ENCODE data around the gene OR52K1. TPM values are rescaled to one million over a fixed set of nuclear protein-coding genes. Genes with fewer than 3 reads are reported as not detected.

OR52K1 gene
- total and polyA plus RNA-seq, 11 donors, result 0.05 TPM; not detected in 9

- ATAC-seq (peak; percentile 37 to 75 (median 54)), DNase-seq (peak in 2 of 5 donors; percentile 22 to 25)
- no peak overlapping the region for H3K4me3 ChIP-seq
- 10 to 28% (median 17%) methylated on average over 1 of the region's 1 CpG for WGBS, 4 donors
- H3K27ac ChIP-seq, result peak overlapping the region in 1 of 12 donors; percentile 78
- intact Hi-C loops (cut with DNase I), result no loop called here
- peaks cover 0 to 56% (median 0%) of the 10 kb centered on the region in 12 donors for H3K4me1 ChIP-seq
- H3K9me3 ChIP-seq, result peaks cover 0 to 11% (median 0%) of the 10 kb centered on the region in 12 donors
- peaks cover 0 to 7% (median 0%) of the 10 kb centered on the region in 9 donors for H3K27me3 ChIP-seq
- no peak for TF ChIP-seq POLR2A (IDR thresholded peaks at IDR 0.05)
- TF ChIP-seq, protein P1, sequence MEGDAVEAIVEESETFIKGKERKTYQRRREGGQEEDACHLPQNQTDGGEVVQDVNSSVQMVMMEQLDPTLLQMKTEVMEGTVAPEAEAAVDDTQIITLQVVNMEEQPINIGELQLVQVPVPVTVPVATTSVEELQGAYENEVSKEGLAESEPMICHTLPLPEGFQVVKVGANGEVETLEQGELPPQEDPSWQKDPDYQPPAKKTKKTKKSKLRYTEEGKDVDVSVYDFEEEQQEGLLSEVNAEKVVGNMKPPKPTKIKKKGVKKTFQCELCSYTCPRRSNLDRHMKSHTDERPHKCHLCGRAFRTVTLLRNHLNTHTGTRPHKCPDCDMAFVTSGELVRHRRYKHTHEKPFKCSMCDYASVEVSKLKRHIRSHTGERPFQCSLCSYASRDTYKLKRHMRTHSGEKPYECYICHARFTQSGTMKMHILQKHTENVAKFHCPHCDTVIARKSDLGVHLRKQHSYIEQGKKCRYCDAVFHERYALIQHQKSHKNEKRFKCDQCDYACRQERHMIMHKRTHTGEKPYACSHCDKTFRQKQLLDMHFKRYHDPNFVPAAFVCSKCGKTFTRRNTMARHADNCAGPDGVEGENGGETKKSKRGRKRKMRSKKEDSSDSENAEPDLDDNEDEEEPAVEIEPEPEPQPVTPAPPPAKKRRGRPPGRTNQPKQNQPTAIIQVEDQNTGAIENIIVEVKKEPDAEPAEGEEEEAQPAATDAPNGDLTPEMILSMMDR (IDR thresholded peaks at IDR 0.05), result no peak
- H3K36me3 ChIP-seq, result no peaks in the 10 kb centered on the region
Measured at GRCh38 chr11:4455419-4455818, 27.0 kb upstream of the OR52K1 start.

DNA sequence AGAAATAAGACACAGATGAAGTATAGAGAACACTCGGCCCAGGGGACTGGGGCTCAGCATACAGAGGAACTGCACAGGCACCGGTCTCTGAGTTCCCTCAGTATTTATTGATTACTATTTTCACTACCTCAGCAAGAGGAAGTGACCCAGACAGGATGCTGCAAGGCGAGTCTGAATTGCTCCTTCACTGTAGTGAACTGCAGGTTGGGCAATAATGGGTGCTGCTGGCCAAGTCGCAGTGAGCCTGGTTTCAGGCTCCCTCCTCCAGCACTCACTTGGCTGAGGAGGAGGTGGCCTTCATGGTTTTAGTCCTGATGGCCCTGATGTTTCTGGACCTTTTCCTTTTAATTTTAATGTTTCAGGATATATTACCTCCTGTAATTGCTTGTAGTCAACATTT lies 22.9 kb upstream of the OR52K1 start:
- ATAC-seq, result peak in 2 of 4 donors; percentile 46 to 81
- WGBS, 4 donors, result 45 to 59% (median 48%) methylated on average over 4 of the region's 4 CpGs
- Histone ChIP-seq H3K4me3 (no peak overlapping the region), H3K27ac (no peak overlapping the region), H3K9me3 (peaks cover 0 to 12% (median 5%) of the 10 kb centered on the region in 12 donors), H3K27me3 (peaks cover 0 to 7% (median 0%) of the 10 kb centered on the region in 9 donors), H3K4me1 (peaks cover 0 to 37% (median 0%) of the 10 kb centered on the region in 12 donors), H3K36me3 (no peaks in the 10 kb centered on the region)
- TF ChIP-seq, protein P1 (IDR thresholded peaks at IDR 0.05), result no peak
- no peak for TF ChIP-seq POLR2A (IDR thresholded peaks at IDR 0.05)
- DNase-seq, result peak in 2 of 5 donors; percentile 32 to 38
- intact Hi-C loops (cut with DNase I), result no loop called here

DNA sequence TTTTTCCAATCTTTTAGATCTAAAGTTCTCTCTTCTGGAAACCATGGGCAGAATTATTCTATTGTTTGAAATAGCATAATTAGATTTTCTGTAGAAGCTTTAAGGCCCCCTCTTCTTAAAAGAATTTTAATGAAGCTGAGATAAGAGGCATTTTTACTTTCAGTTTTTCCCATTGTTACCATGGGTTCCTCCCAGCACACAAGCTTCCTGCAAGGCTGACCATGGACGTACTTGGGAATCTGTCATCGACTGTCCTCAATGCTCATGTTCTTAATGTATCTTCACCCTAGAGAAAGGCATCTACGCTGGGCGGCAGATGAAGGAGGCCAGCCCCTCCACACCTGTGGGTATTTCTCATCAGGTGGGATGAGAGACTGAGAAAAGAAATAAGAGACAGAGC lies 22.3 kb upstream of the OR52K1 start:
- H3K27me3 ChIP-seq, result peaks cover 0 to 7% (median 0%) of the 10 kb centered on the region in 9 donors
- WGBS, 4 donors, result 55 to 83% (median 68%) methylated on average over 4 of the region's 4 CpGs
- no peak for ATAC-seq
- TF ChIP-seq POLR2A (IDR thresholded peaks at IDR 0.05), result no peak
- TF ChIP-seq, protein P1 (IDR thresholded peaks at IDR 0.05), result no peak
- intact Hi-C loops (cut with DNase I), result no loop called here
- no peak overlapping the region for H3K4me3 ChIP-seq
- peaks cover 0 to 32% (median 0%) of the 10 kb centered on the region in 12 donors for H3K4me1 ChIP-seq
- H3K36me3 ChIP-seq, result no peaks in the 10 kb centered on the region
- DNase-seq, result no peak
- no peak overlapping the region for H3K27ac ChIP-seq
- H3K9me3 ChIP-seq, result peaks cover 0 to 17% (median 8%) of the 10 kb centered on the region in 12 donors

DNA sequence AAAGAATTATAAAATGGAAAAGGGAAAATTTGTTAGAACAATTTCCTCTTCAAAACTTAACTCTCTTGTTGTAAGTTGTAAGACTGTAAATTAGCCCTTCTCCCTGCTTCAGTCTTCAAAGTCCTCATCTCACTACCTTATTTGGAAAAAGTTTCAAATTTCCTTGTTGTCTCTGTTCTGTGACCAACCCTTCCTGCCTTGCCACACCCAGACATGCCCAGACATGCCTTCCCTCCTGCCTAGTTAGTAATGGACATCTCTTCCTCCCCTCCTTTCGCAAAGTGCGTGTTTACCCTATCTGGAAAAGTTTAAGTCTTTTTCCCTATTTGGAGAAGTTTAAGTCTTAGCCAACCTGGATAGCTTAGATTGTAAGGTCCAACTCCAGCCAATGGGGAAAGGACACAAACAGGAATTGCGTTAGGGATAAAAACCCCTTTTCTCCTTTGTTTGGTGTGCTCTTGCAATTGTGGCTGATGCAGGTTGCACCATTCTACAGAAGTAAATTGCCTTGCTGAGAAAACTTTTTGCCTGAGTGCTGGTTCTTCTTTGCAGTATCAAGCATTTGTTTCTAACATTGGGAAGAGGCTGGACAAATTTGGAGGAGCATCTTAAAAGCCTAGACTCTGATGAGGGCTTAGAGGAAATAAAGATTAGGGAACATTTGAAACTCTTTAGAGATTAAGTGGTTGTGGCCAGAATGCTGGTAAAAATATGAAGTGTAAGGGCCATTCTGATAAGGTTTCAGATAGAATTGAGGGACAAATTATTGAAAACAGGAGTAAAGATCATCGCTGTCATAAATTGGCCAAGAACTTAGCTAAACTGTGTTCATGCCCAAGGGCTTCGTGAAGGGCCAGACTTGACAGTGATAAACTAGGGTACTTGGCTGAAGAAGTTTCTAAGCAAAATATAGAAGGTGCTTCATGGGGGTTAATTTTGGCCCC lies 18.0 kb upstream of the OR52K1 start:
- no peak for DNase-seq
- Histone ChIP-seq H3K27ac (no peak overlapping the region), H3K36me3 (no peaks in the 10 kb centered on the region), H3K4me1 (peaks cover 0 to 9% (median 0%) of the 10 kb centered on the region in 12 donors), H3K4me3 (no peak overlapping the region), H3K27me3 (no peaks in the 10 kb centered on the region), H3K9me3 (peaks cover 0 to 17% (median 8%) of the 10 kb centered on the region in 12 donors)
- ATAC-seq, result no peak
- TF ChIP-seq, protein P1 (IDR thresholded peaks at IDR 0.05), result no peak
- TF ChIP-seq POLR2A (IDR thresholded peaks at IDR 0.05), result no peak
- intact Hi-C loops (cut with DNase I), result no loop called here
- 85 to 91% (median 88%) methylated on average over 5 of the region's 5 CpGs for WGBS, 4 donors
